Sigmoid colon (tissue), 7 donors: ENCODE data around the gene MRRF. TPM values are rescaled to one million over a fixed set of nuclear protein-coding genes. Genes with fewer than 3 reads are reported as not detected.

Experiments used
- DNase-seq: peaks from one replicate; pipeline ENCODE4 v3.0.0-alpha.2; 2019
- H3K27ac ChIP-seq, 4 donors: fragments of 200-600 bp; sonication (generic); one replicate each; pipeline ENCODE4 v1.5.1; 2016 to 2019; ENCODE audit warnings: mild to moderate bottlenecking in 1 of 4
- H3K27me3 ChIP-seq, 3 donors: fragments of 200-600 bp; sonication (generic); one replicate each; pipeline ENCODE4 v1.5.1; 2019; ENCODE audit warnings: mild to moderate bottlenecking in 1 of 3
- H3K36me3 ChIP-seq, 4 donors: fragments of 200-600 bp; sonication (generic); one replicate each; pipeline ENCODE4 v1.5.1; 2016 to 2019
- H3K4me1 ChIP-seq, 4 donors: fragments of 200-600 bp; sonication (generic); one replicate each; pipeline ENCODE4 v1.5.1; 2017 to 2019
- H3K4me3 ChIP-seq, 4 donors: fragments of 200-600 bp; sonication (generic); one replicate each; pipeline ENCODE4 v1.5.1; 2017 to 2019; ENCODE audit warnings: mild to moderate bottlenecking in 2 of 4, moderate library complexity in 1 of 4
- H3K9me3 ChIP-seq, 4 donors: fragments of 200-600 bp in 3 of 4; sonication (generic) in 3 of 4; one replicate each; pipeline versions ENCODE4 v1.5.1 to v1.6.1; 2013 to 2019
- EP300 ChIP-seq, 4 donors: sonication (generic); formaldehyde crosslinking; IDR thresholded peaks; one replicate each; pipeline ENCODE4 v1.6.1; 2017; ENCODE audit warnings: antibody characterized with exemption in 4 of 4
- POLR2A ChIP-seq, 2 donors: fragments of 450-650 bp; IDR thresholded peaks; one replicate each; pipeline ENCODE4 v1.6.1; 2016; ENCODE audit warnings: antibody characterized with exemption in 2 of 2, mild to moderate bottlenecking in 2 of 2, moderate library complexity in 2 of 2
- POLR2AphosphoS5 ChIP-seq, 4 donors: sonication (generic); formaldehyde crosslinking; IDR thresholded peaks; one replicate each; pipeline ENCODE4 v1.6.1; 2017; ENCODE audit warnings: antibody characterized with exemption in 4 of 4
- WGBS, 2 donors: extraction: QIAGEN DNeasy Blood & Tissue Kit; methylation state at CpG; one replicate each; pipeline ENCODE4 v1.1.7; 2013; 5-methylcytosine and 5-hydroxymethylcytosine counted together
- intact Hi-C: fragments of 100-400 bp; cut with DNase I; formaldehyde crosslinking; loops from one replicate; pipeline ENCODE4 v1.15.1; 2023
- polyA plus RNA-seq, 3 donors: library from polyadenylated mRNA; stranded (reverse); fragments of 200-250 nt; gene quantifications; one replicate each; pipeline ENCODE4 v1.2.3, GENCODE V29; 2013
- total RNA-seq, 4 donors: library from RNA; depleted of rRNA; stranded (reverse); fragments of >200 nt; gene quantifications; one replicate each; pipeline ENCODE4 v1.1.0, GENCODE V29; 2016
- TF ChIP-seq, protein P1 (sequence below), 4 experiments: fragments of 450-650 bp in 3 of 4; fragments of 200-600 bp in 1 of 4; IDR thresholded peaks; one replicate each; pipeline ENCODE4 v1.5.1; 2016 to 2019; ENCODE audit warnings: antibody characterized with exemption in 4 of 4, mild to moderate bottlenecking in 3 of 4, moderate library complexity in 2 of 4
- donor health status: healthy with polysubstance abuse.
- donor health status: Bipolar disorder and iron deficiency.
- donor health status: healthy.

Gene MRRF
- total and polyA plus RNA-seq, 7 donors: 29.9 to 46.7 (median 38.2) TPM

DNA sequence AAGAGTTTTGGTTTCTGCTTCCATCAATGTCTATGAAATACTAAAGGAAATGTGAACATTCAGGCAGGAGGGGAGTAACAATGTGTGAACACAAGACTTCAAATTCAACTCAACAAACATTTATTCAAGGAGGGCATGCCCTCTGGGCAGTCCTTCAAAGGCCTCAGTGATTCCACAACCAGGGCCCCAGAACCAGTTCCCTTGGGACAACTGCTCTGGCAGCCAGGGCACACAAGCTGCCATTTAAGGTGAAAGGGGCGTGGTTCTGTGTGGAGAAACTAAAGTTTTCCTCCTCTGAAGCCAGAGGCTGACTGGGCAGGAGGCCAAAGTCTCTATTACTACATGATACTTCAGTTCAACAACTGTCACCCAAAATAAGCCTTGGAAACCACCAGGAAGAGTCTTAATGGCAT is 3.2 kb upstream of the MRRF start:
- Histone ChIP-seq H3K4me3 (no peak overlapping the region), H3K4me1 (peaks cover 0 to 39% (median 38%) of the 10 kb centered on the region in 4 donors), H3K9me3 (no peaks in the 10 kb centered on the region), H3K36me3 (peaks cover 3 to 47% (median 9%) of the 10 kb centered on the region in 4 donors), H3K27ac (peak overlapping the region in 2 of 4 donors; percentile 18 to 55), H3K27me3 (no peaks in the 10 kb centered on the region)
- intact Hi-C loops: loop anchor here (5.0 kb wide), 1 partner anchor 134 kb away; no protein-coding TSS in a partner anchor
- peak; percentile 84 for DNase-seq
- TF ChIP-seq POLR2A (IDR thresholded peaks at IDR 0.05) (no peak), EP300 (IDR thresholded peaks at IDR 0.05) (no peak), POLR2AphosphoS5 (IDR thresholded peaks at IDR 0.05) (no peak)
- TF ChIP-seq, protein P1, sequence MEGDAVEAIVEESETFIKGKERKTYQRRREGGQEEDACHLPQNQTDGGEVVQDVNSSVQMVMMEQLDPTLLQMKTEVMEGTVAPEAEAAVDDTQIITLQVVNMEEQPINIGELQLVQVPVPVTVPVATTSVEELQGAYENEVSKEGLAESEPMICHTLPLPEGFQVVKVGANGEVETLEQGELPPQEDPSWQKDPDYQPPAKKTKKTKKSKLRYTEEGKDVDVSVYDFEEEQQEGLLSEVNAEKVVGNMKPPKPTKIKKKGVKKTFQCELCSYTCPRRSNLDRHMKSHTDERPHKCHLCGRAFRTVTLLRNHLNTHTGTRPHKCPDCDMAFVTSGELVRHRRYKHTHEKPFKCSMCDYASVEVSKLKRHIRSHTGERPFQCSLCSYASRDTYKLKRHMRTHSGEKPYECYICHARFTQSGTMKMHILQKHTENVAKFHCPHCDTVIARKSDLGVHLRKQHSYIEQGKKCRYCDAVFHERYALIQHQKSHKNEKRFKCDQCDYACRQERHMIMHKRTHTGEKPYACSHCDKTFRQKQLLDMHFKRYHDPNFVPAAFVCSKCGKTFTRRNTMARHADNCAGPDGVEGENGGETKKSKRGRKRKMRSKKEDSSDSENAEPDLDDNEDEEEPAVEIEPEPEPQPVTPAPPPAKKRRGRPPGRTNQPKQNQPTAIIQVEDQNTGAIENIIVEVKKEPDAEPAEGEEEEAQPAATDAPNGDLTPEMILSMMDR (IDR thresholded peaks at IDR 0.05): no peak
- 22 to 50% methylated on average over 1 of the region's 1 CpG for WGBS, 2 donors

DNA sequence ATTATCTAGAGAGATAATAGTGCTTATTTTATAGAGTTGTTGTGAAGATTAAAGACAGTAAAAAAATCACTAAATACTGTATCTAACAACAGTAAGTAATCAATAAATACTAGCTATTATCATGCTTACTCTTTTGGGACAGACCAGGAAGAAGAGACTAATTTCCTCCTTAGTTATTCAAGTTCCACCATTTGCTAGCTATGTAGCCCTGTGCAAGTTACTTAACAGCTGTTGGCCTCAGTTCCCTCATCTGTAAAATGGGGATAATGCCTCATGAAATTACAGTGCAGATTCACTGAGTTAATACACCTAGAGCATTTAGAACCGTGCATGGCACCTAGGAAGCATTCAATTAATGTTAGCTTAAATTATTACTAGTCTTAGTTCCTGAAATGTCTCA is 2.6 kb upstream of the MRRF start:
- intact Hi-C loops: loop anchor here (5.0 kb wide), 1 partner anchor 135 kb away; no protein-coding TSS in a partner anchor
- no peaks in the 10 kb centered on the region for H3K27me3 ChIP-seq
- peak overlapping the region in 3 of 4 donors; percentile 1 to 55 (median 18) for H3K27ac ChIP-seq
- DNase-seq: no peak
- peaks cover 0 to 39% (median 38%) of the 10 kb centered on the region in 4 donors for H3K4me1 ChIP-seq
- TF ChIP-seq, protein P1 (IDR thresholded peaks at IDR 0.05): no peak
- TF ChIP-seq POLR2A (IDR thresholded peaks at IDR 0.05): no peak
- no peak for TF ChIP-seq EP300 (IDR thresholded peaks at IDR 0.05)
- no peak for TF ChIP-seq POLR2AphosphoS5 (IDR thresholded peaks at IDR 0.05)
- H3K9me3 ChIP-seq: no peaks in the 10 kb centered on the region
- peaks cover 3 to 45% (median 9%) of the 10 kb centered on the region in 4 donors for H3K36me3 ChIP-seq
- 79 to 89% methylated on average over 1 of the region's 1 CpG for WGBS, 2 donors
- H3K4me3 ChIP-seq: no peak overlapping the region

DNA sequence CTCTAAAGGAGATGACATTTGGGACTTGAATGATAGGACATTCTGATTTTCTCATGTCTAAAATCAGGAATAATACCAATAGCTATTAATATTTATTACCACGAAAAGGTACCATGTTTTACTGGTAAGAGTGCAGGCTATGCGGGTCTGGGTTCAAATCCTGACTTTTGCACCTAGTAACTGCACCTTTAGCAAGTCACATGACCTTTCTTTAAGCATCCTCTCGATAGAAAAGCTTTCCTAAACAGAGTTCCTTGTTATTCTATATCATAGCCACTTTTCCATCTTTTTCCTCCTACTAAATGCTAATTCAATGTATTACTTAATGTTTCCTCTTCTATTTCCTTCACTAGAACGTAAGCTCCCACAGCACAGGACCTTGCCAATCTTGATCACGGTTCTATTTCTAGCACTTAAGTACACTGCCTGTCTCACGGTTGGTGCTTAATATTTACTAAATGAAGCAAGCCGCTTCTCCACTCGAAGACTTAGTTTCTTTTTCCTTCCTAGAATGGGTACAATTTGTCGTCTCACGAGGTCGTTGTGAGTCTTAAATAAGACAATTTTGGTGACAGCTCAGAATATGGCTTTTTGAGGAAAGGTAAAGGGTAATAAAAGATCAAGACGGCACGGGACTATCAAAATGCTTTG is 858 bp upstream of the MRRF start:
- TF ChIP-seq, protein P1 (IDR thresholded peaks at IDR 0.05): no peak
- TF ChIP-seq EP300 (IDR thresholded peaks at IDR 0.05) (no peak), POLR2AphosphoS5 (IDR thresholded peaks at IDR 0.05) (no peak)
- H3K27me3 ChIP-seq: no peaks in the 10 kb centered on the region
- DNase-seq: no peak
- no peaks in the 10 kb centered on the region for H3K9me3 ChIP-seq
- H3K4me3 ChIP-seq: peak overlapping the region; percentile 56 to 84 (median 70)
- peak overlapping the region; percentile 86 to 93 (median 92) for H3K27ac ChIP-seq
- peaks cover 3 to 29% (median 9%) of the 10 kb centered on the region in 4 donors for H3K36me3 ChIP-seq
- H3K4me1 ChIP-seq: peaks cover 0 to 42% (median 39%) of the 10 kb centered on the region in 4 donors
- 8 to 13% methylated on average over 13 of the region's 13 CpGs for WGBS, 2 donors
- intact Hi-C loops: loop anchor here (2.0 to 5.0 kb wide), 4 partner anchors 83 to 191 kb away; partner anchors contain the start of genes MORN5 and NDUFA8

DNA sequence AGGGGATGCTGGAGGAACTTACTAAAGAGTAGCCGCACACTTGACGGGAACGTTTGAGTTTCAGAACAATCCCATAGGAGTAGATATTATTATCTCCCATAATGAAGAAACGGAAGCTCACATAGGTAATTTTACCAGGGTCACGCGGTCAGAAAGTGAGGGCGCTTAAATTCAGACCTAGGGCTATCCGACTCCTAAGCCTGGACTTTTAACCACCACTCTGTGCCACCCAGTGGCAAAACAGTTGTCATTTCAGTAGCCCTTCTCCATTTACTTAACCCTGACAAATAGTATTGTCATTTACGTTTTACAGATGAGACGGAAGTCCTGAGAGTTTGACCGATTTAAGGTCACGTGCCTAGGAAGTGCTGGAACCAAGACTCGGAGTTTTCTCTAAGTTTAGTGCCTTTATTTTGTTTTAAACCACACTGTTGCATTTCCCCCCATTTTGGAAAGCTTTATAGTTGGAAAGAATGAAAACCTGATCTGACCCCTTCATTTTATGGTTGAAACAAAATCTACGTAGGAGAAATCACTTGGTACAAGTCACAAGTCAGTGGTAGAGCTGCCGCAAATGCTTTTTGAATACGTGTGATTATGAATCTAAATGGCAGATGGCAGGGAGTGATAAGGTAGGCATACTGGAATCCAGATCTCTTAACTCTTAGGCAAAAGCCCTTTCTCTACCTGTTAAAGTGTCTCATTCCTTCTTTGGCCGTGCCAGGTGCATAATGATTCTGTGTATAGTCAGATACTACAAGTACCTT is 650 bp downstream of the MRRF start:
- intact Hi-C loops: loop anchor here (2.0 kb wide), 3 partner anchors 81 to 189 kb away; partner anchors contain the start of genes MORN5 and NDUFA8
- H3K4me3 ChIP-seq: peak overlapping the region; percentile 56 to 84 (median 70)
- H3K36me3 ChIP-seq: peaks cover 1 to 14% (median 3%) of the 10 kb centered on the region in 4 donors
- WGBS, 2 donors: 3 to 7% methylated on average over 17 of the region's 17 CpGs
- H3K9me3 ChIP-seq: no peaks in the 10 kb centered on the region
- no peaks in the 10 kb centered on the region for H3K27me3 ChIP-seq
- peaks cover 0 to 42% (median 39%) of the 10 kb centered on the region in 4 donors for H3K4me1 ChIP-seq
- TF ChIP-seq EP300 (IDR thresholded peaks at IDR 0.05) (no peak), POLR2AphosphoS5 (IDR thresholded peaks at IDR 0.05) (no peak), POLR2A (IDR thresholded peaks at IDR 0.05) (no peak)
- TF ChIP-seq, protein P1 (IDR thresholded peaks at IDR 0.05): no peak
- peak overlapping the region; percentile 86 to 93 (median 92) for H3K27ac ChIP-seq
- no peak for DNase-seq
